ENCODE measurements around the gene FLVCR2.

Gene FLVCR2

DNA sequence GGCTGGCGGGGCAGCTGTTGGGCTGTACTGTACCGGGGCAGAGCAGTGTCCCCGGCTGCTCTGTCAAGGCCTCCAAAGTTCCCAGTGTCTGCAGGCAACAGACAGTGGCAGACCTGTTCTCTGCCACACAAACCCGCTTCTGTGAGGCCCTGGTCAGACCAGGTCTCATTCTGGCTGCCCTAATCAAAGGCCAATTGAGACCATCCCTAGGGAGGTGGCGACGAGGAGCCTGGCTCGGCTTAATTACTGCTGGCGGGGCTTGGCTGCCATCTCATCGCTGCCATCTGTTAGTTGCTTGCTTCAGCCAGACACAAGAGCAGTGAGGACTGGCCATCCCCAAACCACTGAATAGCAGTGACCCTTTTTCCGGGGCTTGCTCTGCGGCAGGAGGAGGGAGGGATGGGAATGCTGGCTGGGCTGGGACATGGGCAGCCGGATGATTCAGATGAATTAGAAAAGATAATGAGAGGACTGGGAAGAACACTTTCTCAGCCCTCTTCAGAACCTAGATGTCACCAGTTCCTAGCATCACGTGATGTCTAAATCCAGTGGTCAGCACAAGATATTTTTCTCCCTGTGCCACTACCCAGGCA, 57.8 kb downstream of the FLVCR2 start:
- DNase-seq, result no peak

DNA sequence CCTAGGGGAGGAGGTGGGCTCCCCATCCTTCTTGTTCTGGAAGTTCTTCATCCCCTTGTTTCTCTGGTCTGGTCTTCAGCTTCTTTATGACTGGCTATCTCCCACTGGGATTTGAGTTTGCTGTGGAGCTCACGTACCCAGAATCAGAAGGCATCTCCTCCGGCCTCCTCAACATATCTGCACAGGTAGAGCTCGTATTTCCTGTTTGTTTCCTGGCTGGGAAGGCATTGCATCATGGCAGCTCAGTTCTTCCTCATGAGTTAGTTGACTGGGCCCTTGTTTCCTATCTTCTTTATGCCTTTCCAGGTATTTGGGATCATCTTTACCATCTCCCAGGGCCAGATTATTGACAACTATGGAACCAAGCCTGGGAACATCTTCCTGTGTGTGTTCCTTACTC, 62.5 kb downstream of the FLVCR2 start:
- DNase-seq, result no peak

DNA sequence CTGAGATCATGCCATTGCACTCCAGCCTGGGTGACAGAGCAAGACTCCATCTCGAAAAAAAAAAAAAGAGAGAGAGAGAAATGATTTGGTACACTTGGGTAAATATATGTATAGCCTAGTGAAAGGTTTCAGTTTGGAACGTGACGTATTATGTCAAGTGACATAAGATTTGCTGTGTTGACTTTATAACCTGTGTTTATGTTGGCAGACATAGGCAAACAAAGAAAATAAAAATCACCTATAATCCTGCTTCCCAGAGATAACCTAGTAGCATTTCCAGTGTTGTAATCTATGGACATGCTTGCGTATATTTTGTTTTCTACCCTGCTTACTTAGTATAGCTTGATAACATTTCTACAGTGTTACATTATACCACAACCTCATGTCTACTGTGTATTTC, 65.6 kb downstream of the FLVCR2 start:
- DNase-seq, result no peak

DNA sequence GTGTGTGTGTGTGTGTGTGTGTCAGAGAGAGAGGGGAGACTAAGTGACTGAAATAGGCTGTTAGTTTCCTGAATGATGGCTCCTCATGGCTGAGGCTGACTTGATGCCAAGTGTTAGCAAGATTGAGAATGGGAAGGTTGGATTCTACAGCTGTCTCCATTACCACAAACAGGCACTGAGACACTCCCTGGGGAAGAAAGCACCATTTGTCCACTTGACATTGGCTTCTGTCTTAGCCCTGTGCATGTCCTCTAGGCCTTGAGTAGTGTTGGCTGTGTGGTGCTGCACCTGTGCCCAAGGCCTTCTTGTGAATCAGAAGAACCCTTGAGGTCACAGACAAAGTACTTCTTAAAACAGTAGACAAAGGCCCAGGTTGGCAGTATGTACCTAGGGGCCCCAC, 66.6 kb downstream of the FLVCR2 start:
- DNase-seq, result no peak

DNA sequence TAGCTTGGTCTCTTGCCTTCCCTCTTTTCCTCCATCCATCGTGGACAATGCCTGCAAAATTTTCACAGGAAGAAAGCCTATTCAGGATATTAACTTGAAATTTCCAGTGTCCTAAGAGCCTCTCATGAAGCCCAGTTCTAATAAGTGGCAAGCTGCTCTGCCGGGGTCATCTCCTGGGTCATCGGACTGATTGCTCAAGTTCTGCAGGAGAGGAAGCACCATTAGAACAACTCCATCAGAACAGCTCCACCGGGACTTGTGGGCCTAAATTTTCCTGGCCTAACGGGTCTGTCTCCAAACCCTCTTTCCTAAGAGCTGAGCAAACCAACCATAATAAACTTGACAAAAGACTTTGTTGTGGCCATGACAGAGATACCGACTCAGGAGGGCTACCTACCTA, 68.3 kb downstream of the FLVCR2 start:
- no peak for DNase-seq

DNA sequence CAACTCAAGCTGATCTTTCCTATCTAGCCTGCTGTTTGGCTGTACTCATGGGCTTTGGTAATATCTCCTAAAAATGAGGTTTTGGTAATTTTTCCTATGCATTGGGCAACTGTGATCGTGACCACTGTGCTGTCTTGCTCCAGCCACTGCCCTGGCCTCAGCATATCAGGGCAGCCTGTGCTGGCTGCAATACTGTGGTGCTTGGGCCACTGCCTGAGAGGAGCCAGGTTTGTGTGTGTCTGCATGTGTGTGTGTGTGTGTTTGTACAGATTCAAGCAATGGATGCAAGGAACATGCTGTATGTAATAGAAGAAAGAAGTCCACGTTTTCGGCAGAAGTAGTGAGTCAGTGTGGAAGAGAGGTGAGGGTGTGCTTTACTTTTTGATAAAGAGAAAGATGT, 69.2 kb downstream of the FLVCR2 start:
- no peak for DNase-seq

DNA sequence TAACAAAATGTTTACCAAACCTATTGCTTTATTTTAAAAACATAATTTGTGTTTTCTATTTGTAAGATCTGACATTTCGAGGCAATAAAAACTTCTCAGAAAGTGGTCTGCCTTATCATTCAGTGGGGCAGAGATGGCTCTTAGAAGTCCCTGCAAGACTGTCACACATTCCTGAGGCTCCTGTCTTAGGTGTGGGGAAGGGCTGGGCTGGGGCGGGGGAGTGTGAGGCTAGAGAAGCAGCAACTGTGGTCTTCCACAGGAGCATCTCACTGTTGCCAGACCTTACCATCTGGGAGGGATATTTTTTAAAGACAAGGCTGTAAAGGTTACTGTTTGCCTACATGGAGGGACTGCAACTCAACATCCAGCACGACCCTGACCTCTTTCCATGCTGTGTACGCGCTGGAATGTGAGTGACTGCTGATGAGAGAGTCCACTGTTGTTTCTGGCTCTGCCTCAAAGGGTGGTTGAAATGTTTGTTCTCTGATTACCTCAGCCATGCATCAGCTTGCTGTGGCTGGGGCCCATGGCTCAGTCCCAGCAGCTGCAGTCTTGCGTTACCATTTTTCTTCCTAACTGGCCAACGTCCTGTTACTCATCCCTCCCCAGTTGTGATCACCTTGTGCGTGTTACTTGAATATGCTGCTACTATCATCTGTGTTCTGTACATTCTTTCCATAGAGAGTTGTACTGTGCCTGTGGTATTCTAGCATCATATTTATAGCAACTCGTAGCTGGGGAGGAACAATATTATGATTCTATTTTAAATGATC, 69.8 kb downstream of the FLVCR2 start:
- DNase-seq, result no peak

DNA sequence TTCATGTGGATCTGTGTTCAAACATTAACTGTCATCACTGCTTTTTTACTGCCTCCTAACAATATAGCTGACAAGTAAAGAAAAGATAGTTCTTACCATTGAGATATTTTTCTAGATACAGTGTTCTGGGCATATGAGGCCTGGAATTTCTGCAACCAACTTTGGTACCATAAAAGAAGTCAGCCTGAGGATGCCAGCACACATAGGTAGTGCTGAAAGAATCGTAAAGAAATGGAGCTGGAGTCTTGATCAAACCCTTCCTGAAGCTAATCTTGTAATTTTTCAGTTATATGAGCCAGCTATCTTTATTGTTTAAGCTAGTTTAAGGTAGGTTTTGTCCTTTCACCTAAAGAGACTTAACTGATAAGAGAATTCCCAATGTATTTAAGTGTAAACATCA, 70.9 kb downstream of the FLVCR2 start:
- DNase-seq, result no peak

DNA sequence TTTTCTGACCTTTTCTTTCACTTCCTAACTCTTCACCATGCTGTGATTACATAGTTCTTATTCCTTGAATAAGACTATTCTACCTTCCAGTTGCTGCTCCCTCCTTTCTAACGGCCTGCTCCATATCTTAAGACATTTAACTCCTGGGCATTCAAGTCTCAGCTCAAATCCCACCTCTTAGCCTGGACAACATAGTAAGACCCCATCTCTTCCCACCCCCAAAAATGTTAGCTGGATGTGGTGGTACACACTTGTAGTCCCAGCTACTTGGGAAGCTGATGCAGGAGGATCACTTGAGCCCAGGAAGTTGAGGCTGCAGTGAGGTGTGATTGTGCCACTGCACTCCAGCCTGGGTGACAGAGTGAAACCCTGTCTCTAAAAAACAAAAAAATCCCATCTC, 71.4 kb downstream of the FLVCR2 start:
- no peak for DNase-seq

DNA sequence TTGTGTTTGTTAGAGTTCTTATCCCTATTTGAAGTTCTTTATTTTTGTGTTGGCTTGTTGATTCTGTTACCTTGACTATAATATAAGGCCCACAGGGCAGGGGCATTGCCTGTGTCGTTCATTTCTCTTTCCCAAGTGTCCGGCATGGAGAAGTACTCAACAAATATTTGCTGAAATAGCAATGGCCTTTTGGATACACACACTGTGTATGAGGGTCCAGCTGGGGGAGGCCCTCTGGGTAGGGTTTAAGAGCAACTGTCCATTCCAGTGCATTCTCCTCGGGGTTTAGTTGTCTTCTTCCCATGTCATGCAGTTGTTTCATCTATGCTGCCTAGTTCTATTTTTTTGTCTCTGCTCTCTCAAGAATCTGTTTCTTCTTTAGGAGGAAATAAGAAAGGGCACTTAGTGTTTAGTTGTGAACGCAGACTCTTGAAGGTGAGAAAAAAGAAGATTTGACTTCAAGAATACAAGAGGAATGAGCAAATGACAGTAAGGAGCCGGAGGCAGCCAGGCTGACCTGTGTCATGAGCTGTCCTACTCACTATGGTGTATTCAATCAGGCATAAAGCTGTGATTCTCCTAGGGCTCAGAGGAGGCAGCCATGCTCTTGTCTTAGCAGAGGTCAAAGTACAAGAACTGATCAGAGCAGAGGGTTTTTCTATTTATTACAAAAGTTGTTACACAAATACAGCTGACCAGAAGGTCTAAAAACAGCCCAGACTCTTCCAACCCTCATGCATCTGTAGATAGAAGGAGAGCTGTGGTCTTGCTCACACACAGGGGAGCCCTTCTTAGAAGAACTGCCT, 72.0 kb downstream of the FLVCR2 start:
- no peak for DNase-seq

DNA sequence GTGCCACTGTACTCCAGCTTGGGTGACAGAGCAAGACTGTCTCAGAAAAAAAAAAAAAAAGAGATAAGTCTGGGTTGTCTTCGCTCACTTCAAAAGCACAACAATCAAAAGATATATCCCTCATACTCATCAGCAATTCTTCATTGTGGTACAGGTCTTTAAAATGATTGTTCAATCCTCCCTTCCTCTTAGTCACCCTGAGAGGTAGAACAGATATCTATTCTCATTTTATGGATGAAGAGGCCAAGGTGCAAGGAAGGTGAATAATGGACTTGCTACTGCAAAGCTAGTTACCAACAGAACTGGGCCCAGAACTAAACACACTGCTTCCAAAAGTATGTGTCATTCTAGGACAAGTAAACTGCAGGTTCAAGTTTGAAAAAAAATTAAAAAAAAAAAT, 75.1 kb downstream of the FLVCR2 start:
- DNase-seq, result no peak

DNA sequence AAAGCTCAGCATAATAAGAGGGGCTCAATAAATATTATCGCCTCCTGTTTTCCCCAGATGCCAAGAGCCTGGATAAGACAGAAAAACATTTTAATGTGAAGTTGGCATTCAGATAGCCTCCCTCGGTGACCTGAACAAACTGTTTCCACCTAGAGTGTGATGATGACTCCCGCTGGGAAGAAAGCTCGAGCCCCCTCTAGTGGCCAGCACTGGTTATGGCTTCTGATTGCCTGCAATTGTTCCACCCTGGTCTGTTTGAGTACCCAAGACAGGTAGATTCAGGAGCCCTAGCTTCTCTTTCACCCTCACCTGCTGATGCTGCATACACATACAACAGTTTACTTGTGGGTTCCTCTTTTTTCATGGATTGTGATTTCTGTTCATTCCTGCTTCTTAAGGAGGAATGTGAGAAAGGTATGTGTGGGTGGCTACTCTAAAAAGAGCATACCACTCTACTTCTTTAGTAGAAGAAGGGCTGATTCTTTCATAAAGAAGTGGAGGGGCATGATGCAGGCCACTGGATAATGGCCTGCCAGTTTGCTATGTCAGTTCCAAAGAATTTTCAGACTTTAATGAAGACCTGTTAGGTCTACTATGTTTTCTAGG, 75.8 kb downstream of the FLVCR2 start:
- DNase-seq, result peak; percentile 67

DNA sequence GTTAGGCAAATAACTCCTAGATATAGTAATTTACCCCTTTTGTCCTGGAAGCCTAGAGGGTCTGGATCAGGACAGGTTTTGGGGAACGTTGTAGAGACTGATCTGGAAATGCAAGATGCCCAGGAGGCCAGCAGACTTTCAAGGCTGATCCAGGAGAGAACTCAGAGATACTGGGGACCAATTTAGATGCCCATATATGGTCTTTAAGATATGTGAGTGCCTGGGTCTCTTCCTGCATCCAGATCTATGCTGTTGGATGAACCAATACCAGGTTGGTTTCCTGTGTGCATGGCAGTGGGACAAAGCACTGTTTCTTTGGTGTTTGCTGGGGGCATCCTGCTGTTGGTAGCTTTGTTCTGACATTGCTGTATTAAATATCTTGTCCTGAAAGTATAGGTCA, 76.8 kb downstream of the FLVCR2 start:
- no peak for DNase-seq

DNA sequence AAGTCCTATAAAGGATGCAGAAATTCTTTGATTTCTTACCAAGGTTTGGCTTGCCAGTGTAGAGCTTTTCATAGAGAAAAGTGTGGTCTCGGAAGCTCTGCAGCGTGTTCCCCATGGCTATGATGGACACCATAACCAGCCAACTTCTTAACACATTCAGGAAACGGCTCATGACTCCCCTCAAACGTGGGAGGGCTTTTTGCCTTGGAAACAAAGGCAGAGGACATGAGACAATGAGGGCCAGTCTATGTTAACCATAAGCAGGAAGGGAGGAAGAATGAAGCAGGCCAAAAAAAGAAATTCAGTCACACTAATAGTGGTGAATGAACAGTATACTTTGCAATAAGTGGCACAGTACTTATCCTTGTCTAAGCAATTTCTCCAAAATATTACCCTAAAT, 78.9 kb downstream of the FLVCR2 start:
- no peak for DNase-seq

DNA sequence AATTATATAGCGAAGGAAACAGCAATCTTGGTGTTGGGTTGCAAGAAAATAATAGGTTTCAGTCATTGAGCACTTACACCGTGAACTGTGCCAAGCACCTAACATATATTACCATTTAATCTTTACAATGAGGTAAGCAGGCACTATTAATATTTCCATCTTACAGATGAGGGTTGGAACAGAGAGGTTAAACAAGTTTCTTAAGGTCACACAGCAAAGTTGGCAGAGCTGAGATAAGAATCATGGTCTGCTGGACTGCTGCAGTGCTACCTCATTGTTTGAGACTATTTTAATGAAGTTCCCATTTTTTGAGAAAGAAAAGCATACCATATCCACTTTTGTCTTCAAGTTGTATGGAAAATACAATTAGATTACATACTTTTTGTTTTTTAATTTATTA, 80.5 kb downstream of the FLVCR2 start:
- no peak for DNase-seq

DNA sequence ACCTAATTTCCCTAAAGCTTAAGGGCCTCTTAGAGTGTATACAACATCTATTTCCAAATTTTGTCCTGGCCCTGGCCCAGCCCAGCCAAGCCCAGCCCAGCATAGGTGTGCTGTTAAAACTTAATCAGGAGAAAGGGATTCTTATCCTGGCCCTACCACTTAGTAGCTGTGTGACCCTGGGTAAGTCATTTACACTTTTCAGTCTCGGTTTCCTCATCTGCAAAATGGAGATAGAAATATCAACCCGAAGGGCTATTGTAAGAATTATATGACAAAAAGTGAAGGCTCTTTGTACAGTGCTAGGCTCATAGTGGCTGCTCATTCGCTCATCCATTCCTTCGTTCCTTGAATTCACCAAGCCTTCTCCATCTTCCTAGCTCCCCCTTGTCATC, 81.8 kb downstream of the FLVCR2 start:
- no peak for DNase-seq

DNA sequence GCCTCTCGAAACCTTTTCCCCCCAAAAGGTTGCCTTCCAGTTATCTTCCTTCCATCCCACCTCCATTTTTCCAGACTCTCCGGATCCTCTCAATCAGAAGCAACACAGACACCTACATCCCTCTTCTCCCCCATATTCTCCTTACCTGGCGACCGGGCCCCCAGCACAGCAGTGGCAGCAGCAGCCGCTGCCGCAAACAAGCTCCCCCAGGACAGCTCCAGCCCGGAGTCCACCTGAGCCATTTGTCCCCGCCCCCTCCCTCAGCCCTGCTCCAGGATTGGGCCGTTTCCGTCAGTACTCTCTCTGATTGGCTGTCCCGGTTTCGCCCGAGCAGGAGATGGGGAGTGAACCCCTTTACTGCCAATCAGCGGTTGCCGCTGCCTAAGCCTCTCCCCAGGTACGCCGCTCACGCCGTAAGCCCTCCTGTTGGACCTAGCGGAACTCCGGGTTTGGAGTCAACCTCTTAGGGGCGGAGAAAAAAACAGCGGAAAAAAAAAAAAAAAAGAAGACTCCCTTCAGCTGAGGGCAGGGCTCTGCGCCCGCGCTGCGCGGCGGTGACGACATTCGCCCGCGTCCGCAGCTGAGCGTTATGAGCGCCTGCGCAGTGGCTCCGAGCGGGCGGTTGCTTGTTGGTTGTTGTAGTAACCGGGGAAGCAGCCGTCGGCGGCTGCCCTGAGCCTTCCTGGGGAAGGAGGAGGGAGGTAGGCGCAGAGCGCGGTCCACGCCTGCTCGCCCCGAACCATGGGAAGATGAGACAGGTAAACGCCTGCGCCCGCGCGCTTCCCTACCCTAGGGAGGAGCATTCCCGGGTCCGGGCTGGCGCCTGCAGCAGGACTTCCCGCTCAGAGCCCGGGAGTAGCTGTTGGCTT, 82.4 kb downstream of the FLVCR2 start, which contains the start of the genes ERG28 and TTLL5:
Gene ERG28 (minus strand): TSS at position 247 of the 869 bp plus-strand sequence. CDS start 3,374 bp downstream, outside the sequence.
Gene TTLL5 (plus strand): TSS at position 617 of the 869 bp plus-strand sequence. CDS start 1,904 bp downstream, outside the sequence.
- peak; percentile 99 for DNase-seq

DNA sequence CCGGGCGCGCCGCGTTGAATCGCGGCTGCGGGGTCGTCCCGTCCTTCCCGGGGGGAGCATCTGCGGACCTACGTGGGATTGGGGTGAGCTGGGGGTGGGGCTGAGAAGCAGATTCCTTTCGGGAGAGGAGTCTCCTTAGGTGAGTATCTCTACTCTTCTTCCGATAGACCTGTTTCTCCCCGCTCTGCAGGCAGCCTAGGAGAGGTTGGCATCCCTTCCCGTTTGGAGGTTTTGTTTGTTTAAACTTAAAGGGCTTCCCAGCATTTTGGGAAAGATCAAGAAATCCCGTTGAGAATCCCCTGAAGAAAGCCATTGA, 83.0 kb downstream of the FLVCR2 start:
- no peak for DNase-seq

DNA sequence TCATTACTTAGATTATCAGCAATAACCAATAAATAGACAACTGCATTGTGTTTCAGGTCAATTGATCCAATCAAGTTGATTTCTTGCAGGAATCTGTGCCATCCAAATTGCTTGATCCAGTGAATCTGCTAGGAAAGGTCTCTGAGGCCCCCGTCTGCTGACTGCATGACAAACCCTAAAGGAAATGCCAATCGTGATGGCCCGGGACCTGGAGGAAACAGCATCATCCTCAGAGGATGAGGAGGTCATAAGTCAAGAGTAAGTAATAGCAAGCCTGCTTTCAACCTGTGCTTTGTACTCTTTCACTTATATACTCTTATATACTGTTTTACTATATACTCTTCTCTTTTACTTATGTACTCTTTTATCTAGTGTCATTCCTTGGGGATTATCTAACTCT, 84.5 kb downstream of the FLVCR2 start:
- DNase-seq, result no peak

DNA sequence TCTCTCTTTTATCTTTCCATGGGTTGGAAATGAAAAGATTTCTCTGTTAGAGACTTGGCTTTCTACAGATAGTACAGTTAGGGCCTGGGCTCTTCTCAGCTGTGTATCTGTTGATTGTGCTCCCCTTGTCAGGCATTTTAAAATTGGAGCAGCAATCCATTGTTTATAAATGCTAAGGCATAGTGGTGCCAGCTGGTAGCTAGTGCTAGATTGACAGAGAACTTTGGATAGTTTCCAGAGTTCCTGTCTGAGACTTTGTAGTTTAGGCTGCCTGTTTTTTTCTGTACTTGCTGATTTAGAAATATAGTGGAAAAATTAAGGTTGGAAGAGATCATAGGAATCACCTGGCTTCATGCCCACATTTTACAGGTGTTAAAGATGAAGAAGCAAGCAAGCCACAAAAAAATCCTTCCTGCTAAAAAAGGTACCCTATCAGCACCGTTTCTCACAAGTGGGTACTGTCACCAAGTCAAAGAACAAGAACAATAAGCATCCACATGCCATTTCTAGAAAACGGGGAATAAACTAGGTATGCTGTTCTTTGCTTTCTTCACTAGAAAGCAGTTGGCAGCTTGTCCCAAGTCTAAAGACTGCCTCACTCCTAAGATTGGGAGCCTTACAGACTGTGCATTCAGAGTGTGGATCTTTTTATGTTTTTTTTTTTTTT, 88.8 kb downstream of the FLVCR2 start:
- DNase-seq, result no peak

DNA sequence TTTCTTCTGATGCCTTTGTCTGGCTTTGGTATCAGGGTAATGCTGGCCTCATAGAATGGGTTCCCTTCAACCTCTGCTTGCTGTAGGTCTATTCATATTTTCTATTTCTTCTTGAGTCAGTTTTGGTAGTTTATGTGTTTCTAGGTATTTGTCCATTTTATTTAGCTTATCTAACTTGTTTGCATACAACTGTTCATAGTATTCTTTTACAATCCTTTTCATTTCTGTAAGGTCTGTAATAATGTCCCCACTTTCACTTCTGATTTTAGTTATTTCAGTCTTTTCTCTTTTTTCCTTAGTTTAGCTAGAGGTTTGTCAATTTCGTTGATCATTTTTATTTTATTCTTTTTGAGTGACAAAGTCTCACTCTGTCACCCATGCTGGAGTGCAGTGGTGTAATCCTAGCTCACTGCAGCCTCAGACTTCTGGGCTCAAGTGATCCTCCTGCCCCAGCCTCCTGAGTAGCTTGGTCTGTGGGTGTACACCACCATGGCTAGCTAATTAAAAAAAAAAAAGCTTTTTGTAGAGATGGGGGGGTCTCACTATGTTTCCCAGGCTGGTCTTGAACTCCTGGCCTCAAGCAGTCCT, 94.3 kb downstream of the FLVCR2 start:
- DNase-seq, result no peak

Data from NCI-H345 (cell line).